HepG2 (cell line): ENCODE measurements around the gene C1orf115. TPM values are rescaled to one million over a fixed set of nuclear protein-coding genes. Genes with fewer than 3 reads are reported as not detected.
A peak's percentile ranks its signal among the peaks of the same experiment; 100 is the strongest.

Experiments used
- DR1 ChIP-seq: sonication (generic); formaldehyde crosslinking; IDR thresholded peaks from 2 replicates; pipeline ENCODE4 v1.8.0; 2021; ENCODE audit warnings: mild to moderate bottlenecking, missing genetic modification reagents, inconsistent platforms
- FOXA3 ChIP-seq: IDR thresholded peaks from 2 replicates; pipeline ENCODE4 v1.6.1; 2016; ENCODE audit warnings: missing genetic modification reagents, missing compliant biosample characterization
- MNT ChIP-seq: fragments of 450-650 bp; IDR thresholded peaks from 2 replicates; pipeline ENCODE4 v1.6.1; 2016
- PHB2 ChIP-seq: fragments of 450-650 bp; IDR thresholded peaks from 2 replicates; pipeline ENCODE4 v1.6.1; 2018; ENCODE audit not compliant: partially characterized antibody
- RARA ChIP-seq: IDR thresholded peaks from 2 replicates; pipeline ENCODE4 v1.6.1; 2016; ENCODE audit warnings: missing genetic modification reagents, missing compliant biosample characterization
- RORA ChIP-seq: sonication (generic); formaldehyde crosslinking; IDR thresholded peaks from 2 replicates; pipeline ENCODE4 v1.5.0; 2020; ENCODE audit warnings: mild to moderate bottlenecking, missing genetic modification reagents, moderate library complexity
- RXRB ChIP-seq: IDR thresholded peaks from 2 replicates; pipeline ENCODE4 v1.6.1; 2016; ENCODE audit warnings: borderline replicate concordance, missing genetic modification reagents, missing compliant biosample characterization
- SRSF9 ChIP-seq: fragments of 200-400 bp; formaldehyde crosslinking; IDR thresholded peaks from 2 replicates; pipeline ENCODE4 v1.6.1; 2018; ENCODE audit warnings: borderline replicate concordance, mild to moderate bottlenecking, low read depth, low read length; ENCODE audit not compliant: insufficient read depth, poor library complexity, severe bottlenecking
- SRY ChIP-seq: sonication (generic); formaldehyde crosslinking; IDR thresholded peaks from 2 replicates; pipeline ENCODE4 v1.8.0; 2022; ENCODE audit warnings: mild to moderate bottlenecking, missing genetic modification reagents
- ZBTB49 ChIP-seq: sonication (generic); formaldehyde crosslinking; IDR thresholded peaks from 2 replicates; pipeline ENCODE4 v1.4.0; 2020; ENCODE audit warnings: missing genetic modification reagents, borderline replicate concordance
- ZFP1 ChIP-seq: IDR thresholded peaks from 2 replicates; pipeline ENCODE4 v1.6.1; 2016
- ZFY ChIP-seq: sonication (generic); formaldehyde crosslinking; IDR thresholded peaks from 2 replicates; pipeline ENCODE4 v1.4.0; 2020; ENCODE audit warnings: missing genetic modification reagents
- ZNF230 ChIP-seq: sonication (generic); formaldehyde crosslinking; IDR thresholded peaks from 2 replicates; pipeline ENCODE4 v1.4.0; 2020; ENCODE audit warnings: mild to moderate bottlenecking, missing genetic modification reagents
- ZNF3 ChIP-seq: IDR thresholded peaks from 2 replicates; pipeline ENCODE4 v1.7.0; 2017; ENCODE audit warnings: inconsistent platforms
- ZNF326 ChIP-seq: sonication (generic); formaldehyde crosslinking; IDR thresholded peaks from 2 replicates; pipeline ENCODE4 v1.4.0; 2020; ENCODE audit warnings: missing genetic modification reagents, borderline replicate concordance
- ZNF44 ChIP-seq: sonication (generic); formaldehyde crosslinking; IDR thresholded peaks from 2 replicates; pipeline ENCODE4 v1.5.1; 2020; ENCODE audit warnings: mild to moderate bottlenecking, missing genetic modification reagents
- ZNF503 ChIP-seq: sonication (generic); formaldehyde crosslinking; IDR thresholded peaks from 2 replicates; pipeline ENCODE4 v1.4.0; 2020; ENCODE audit warnings: missing genetic modification reagents
- ZNF564 ChIP-seq: sonication (generic); formaldehyde crosslinking; IDR thresholded peaks from 2 replicates; pipeline ENCODE4 v1.8.1; 2023; ENCODE audit warnings: mild to moderate bottlenecking, missing genetic modification reagents
- ZNF572 ChIP-seq: sonication (generic); formaldehyde crosslinking; IDR thresholded peaks from 2 replicates; pipeline ENCODE4 v1.5.1; 2020; ENCODE audit warnings: mild to moderate bottlenecking, missing genetic modification reagents
- polyA plus RNA-seq, 8 experiments: library from polyadenylated mRNA; depleted of rRNA in 3 of 8; stranded (reverse) in 7 of 8; unstranded in 1 of 8; fragments of >200 nt; fragmentation: Illumina TruSeq in 4 of 8; extraction: Trizol in 4 of 8; gene quantifications; 2 replicates each; pipeline versions ENCODE4 v1.2.1 to v1.2.3, GENCODE V29; 2011 to 2016; ENCODE audit warnings: low read depth in 4 of 8, missing spikeins in 1 of 8, mixed read lengths in 1 of 8; ENCODE audit not compliant: insufficient read depth in 1 of 8
- total RNA-seq, 5 experiments: library from RNA; depleted of rRNA; stranded (reverse); fragments of >200 nt; fragmentation: Illumina TruSeq; extraction: Trizol; gene quantifications; 2 replicates each; pipeline ENCODE4 v1.2.3, GENCODE V29; 2016; ENCODE audit warnings: low read depth in 1 of 5
- TF ChIP-seq, protein P1 (sequence below): sonication (generic); IDR thresholded peaks from 2 replicates; pipeline ENCODE4 v1.6.1; 2016; ENCODE audit warnings: low read depth, borderline replicate concordance
- TF ChIP-seq, protein P2 (sequence below): sonication (generic); formaldehyde crosslinking; IDR thresholded peaks from 2 replicates; pipeline ENCODE4 v1.5.1; 2020; ENCODE audit warnings: mild to moderate bottlenecking, moderate library complexity, missing genetic modification reagents

The C1orf115 gene
- total and polyA plus RNA-seq, 2 of the 13 experiments (the other 11 are each of a cell fraction or from before 2014, with no cell fraction given), result 25.2 to 85.9 TPM

DNA sequence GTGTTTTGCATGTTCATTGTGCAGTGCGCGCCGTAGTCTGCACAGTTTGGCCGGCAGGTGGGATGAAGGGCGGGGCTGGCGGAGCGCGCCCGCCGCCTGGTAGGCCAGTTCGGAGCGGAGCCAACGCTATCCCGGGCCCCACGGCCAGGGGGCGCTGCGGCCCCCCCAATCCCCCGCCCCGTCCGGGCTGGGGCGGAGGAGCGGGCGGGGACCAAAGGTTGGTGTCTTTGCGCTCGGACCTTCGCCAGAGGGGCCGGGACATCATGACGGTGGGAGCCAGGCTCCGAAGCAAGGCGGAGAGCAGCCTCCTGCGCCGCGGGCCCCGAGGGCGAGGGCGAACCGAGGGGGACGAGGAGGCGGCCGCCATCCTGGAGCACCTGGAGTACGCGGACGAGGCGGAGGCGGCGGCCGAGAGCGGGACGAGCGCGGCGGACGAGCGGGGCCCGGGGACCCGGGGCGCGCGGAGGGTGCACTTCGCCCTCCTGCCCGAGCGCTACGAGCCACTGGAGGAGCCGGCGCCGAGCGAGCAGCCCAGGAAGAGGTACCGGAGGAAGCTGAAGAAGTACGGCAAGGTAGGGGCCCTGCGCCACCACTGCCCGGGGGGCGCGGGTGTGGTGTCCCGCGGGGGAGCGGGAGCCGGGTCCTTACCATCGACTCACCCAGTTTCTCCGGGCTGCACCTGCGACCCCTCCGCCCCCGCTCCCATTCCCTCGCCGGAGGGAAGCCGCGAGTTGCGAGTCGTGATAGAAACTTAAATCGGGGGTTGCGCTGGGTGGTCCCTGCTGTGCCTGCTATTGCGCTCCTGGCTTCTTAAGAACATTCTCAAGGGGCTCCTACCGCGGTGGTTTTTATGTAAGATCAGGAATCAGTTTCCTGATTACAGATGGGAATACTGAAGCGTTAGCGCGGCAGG, at the start of gene C1orf115 (continued):
- TF ChIP-seq RORA (no peak), ZNF326 (CRISPR knock-in tag) (no peak), ZNF44 (CRISPR knock-in tag) (no peak), MNT (no peak), ZFP1 (no peak), RARA (CRISPR knock-in tag) (peak; percentile 46), ZFY (CRISPR knock-in tag) (peak; percentile 84), FOXA3 (CRISPR knock-in tag) (peak; percentile 66), SRSF9 (no peak), ZBTB49 (CRISPR knock-in tag) (no peak), DR1 (no peak; the same call in 1 of the 2 replicates), ZNF3 (CRISPR knock-in tag) (no peak), ZNF230 (no peak), SRY (CRISPR knock-in tag) (peak; percentile 88; the same call in 1 of the 2 replicates), ZNF572 (no peak), ZNF503 (CRISPR knock-in tag) (no peak), RXRB (CRISPR knock-in tag) (peak; percentile 84), ZNF564 (CRISPR knock-in tag) (peak; percentile 75), PHB2 (no peak)
- TF ChIP-seq, protein P1, sequence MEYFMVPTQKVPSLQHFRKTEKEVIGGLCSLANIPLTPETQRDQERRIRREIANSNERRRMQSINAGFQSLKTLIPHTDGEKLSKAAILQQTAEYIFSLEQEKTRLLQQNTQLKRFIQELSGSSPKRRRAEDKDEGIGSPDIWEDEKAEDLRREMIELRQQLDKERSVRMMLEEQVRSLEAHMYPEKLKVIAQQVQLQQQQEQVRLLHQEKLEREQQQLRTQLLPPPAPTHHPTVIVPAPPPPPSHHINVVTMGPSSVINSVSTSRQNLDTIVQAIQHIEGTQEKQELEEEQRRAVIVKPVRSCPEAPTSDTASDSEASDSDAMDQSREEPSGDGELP, result no peak
- TF ChIP-seq, protein P2, sequence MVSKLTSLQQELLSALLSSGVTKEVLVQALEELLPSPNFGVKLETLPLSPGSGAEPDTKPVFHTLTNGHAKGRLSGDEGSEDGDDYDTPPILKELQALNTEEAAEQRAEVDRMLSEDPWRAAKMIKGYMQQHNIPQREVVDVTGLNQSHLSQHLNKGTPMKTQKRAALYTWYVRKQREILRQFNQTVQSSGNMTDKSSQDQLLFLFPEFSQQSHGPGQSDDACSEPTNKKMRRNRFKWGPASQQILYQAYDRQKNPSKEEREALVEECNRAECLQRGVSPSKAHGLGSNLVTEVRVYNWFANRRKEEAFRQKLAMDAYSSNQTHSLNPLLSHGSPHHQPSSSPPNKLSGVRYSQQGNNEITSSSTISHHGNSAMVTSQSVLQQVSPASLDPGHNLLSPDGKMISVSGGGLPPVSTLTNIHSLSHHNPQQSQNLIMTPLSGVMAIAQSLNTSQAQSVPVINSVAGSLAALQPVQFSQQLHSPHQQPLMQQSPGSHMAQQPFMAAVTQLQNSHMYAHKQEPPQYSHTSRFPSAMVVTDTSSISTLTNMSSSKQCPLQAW, result no peak
